PC-9 (cell line): Measurements from ENCODE around the gene HSF2. TPM values are rescaled to one million over a fixed set of nuclear protein-coding genes. Genes with fewer than 3 reads are reported as not detected.

Source experiments
- BruUV-seq: library from RNA; stranded (reverse); fragments of 400-500 nt; replicated peaks from 2 replicates; lab custom pipeline; 2021; lab: Mats Ljungman, UMichigan
- CTCF ChIA-PET: fragments of 300-600 bp; sonication (Branson Sonifier 250); formaldehyde crosslinking; loops from one replicate; lab custom pipeline; 2022; ENCODE audit warnings: antibody characterized with exemption; lab: Charles Lee
- POLR2A ChIA-PET: fragments of 300-600 bp; sonication (Branson Sonifier 250); formaldehyde crosslinking; loops from one replicate; lab custom pipeline; 2022; ENCODE audit warnings: antibody characterized with exemption; ENCODE audit not compliant: unreplicated experiment; lab: Charles Lee
- DNase-seq, 2 experiments: peaks; one replicate each; pipeline versions ENCODE4 v3.0.0 to v3.0.0-alpha.2; 2015 to 2022; ENCODE audit warnings: mixed read lengths in 1 of 2
- H2AFZ ChIP-seq: fragments of 200-600 bp; sonication (generic); 2 replicates; pipeline ENCODE4 v1.8.1; 2017; ENCODE audit warnings: antibody characterized with exemption
- H3F3A ChIP-seq: fragments of 200-600 bp; sonication (generic); 2 replicates; pipeline ENCODE4 v1.8.1; 2017; ENCODE audit warnings: antibody characterized with exemption, mild to moderate bottlenecking, low read depth; ENCODE audit not compliant: insufficient read depth
- H3K27ac ChIP-seq: fragments of 200-600 bp; sonication (generic); 2 replicates; pipeline ENCODE4 v1.6.1; 2016; ENCODE audit warnings: mixed run types
- H3K27me3 ChIP-seq: fragments of 200-600 bp; sonication (generic); 2 replicates; pipeline ENCODE4 v1.6.1; 2016; ENCODE audit warnings: low read depth, mixed run types; ENCODE audit not compliant: insufficient read depth
- H3K36me3 ChIP-seq: fragments of 200-600 bp; sonication (generic); 2 replicates; pipeline ENCODE4 v1.6.1; 2016; ENCODE audit warnings: low read depth, mixed run types
- H3K4me1 ChIP-seq: fragments of 200-600 bp; sonication (generic); replicated peaks from 2 replicates; pipeline ENCODE4 v1.6.1; 2016; ENCODE audit warnings: mixed run types; ENCODE audit not compliant: insufficient read depth
- H3K4me2 ChIP-seq: fragments of 200-600 bp; sonication (generic); 2 replicates; pipeline ENCODE4 v1.6.1; 2017; ENCODE audit warnings: mixed run types
- H3K4me3 ChIP-seq: fragments of 200-600 bp; sonication (generic); 2 replicates; pipeline ENCODE4 v1.6.1; 2016; ENCODE audit warnings: mixed run types
- H3K79me2 ChIP-seq: fragments of 200-600 bp; sonication (generic); 2 replicates; pipeline ENCODE4 v1.6.1; 2017; ENCODE audit warnings: low read depth, mixed run types
- H3K9me2 ChIP-seq: fragments of 200-600 bp; sonication (generic); 2 replicates; pipeline ENCODE4 v1.8.1; 2017; ENCODE audit warnings: mild to moderate bottlenecking; ENCODE audit not compliant: insufficient read depth
- H3K9me3 ChIP-seq: fragments of 200-600 bp; sonication (generic); 2 replicates; pipeline ENCODE4 v1.8.1; 2016; ENCODE audit warnings: low read depth; ENCODE audit not compliant: insufficient read depth
- H4K20me1 ChIP-seq: fragments of 200-600 bp; sonication (generic); 2 replicates; pipeline ENCODE4 v1.8.1; 2017; ENCODE audit not compliant: insufficient read depth
- EZH2 ChIP-seq: fragments of 200-600 bp; sonication (generic); IDR thresholded peaks from 2 replicates; pipeline ENCODE4 v1.8.0; 2017; ENCODE audit warnings: antibody characterized with exemption, low read depth
- intact Hi-C: fragments of 100-400 bp; cut with micrococcal nuclease; formaldehyde crosslinking; loops from one replicate; pipeline ENCODE4 v1.10.0; 2022; ENCODE audit not compliant: unreplicated experiment
- total RNA-seq: library from RNA; stranded (reverse); gene quantifications from 2 replicates; pipeline ENCODE4 v1.2.3, GENCODE V29; 2021
- TF ChIP-seq, protein P1 (sequence below): fragments of 200-600 bp; sonication (generic); conservative IDR thresholded peaks from 2 replicates; pipeline ENCODE4 v1.6.1; 2017; ENCODE audit warnings: mixed run types, antibody characterized with exemption, mild to moderate bottlenecking, moderate library complexity

Gene HSF2
- total RNA-seq, 1 experiment from 2014 or later: 12.4 TPM

DNA sequence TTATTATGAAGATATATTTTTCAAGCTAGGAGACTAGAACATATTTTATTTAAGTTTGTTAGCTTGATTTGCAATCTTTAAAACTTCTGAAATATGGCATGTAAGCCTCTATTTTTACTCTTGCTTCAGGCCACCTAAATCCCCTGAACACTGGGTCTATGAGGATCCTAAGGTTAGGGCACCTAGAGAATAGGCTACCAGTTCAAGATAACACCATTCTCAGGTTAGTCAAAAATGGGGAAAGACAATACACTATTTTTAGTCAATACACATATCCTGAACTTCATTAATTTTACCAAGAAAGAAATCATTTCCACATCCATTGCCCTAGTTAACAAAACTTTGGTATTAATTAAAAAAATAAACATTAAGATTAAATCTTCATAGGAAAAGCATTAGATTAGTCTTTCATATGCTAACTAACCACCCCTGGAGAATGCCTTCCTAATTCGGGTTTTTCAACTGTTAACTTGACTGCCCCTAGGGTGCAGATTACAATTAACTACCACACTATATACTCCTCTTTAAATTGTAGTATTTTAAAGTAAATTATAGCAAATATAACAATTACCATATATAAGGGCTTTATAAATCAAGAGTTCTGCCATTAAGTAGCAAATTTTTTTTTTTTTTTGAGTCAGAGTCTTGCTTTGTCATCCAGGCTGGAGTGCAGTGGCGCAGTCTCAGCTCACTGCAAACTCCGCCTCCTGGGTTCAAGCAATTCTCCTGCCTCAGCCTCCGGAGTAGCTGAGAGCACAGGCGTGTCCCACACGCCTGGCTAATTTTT, 6.7 kb upstream of the HSF2 start:
- H3K79me2 ChIP-seq: no peaks in the 10 kb centered on the region
- no peaks in the 10 kb centered on the region for H4K20me1 ChIP-seq
- CTCF ChIA-PET: no interaction called here
- TF ChIP-seq, protein P1, sequence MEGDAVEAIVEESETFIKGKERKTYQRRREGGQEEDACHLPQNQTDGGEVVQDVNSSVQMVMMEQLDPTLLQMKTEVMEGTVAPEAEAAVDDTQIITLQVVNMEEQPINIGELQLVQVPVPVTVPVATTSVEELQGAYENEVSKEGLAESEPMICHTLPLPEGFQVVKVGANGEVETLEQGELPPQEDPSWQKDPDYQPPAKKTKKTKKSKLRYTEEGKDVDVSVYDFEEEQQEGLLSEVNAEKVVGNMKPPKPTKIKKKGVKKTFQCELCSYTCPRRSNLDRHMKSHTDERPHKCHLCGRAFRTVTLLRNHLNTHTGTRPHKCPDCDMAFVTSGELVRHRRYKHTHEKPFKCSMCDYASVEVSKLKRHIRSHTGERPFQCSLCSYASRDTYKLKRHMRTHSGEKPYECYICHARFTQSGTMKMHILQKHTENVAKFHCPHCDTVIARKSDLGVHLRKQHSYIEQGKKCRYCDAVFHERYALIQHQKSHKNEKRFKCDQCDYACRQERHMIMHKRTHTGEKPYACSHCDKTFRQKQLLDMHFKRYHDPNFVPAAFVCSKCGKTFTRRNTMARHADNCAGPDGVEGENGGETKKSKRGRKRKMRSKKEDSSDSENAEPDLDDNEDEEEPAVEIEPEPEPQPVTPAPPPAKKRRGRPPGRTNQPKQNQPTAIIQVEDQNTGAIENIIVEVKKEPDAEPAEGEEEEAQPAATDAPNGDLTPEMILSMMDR: no peak
- no peak for TF ChIP-seq EZH2
- H3K9me3 ChIP-seq: no peaks in the 10 kb centered on the region
- no peaks in the 10 kb centered on the region for H3K9me2 ChIP-seq
- no peak overlapping the region for H3K27ac ChIP-seq
- intact Hi-C loops: no loop called here
- DNase-seq: no peak
- no peaks in the 10 kb centered on the region for H3F3A ChIP-seq
- no peaks in the 10 kb centered on the region for H3K36me3 ChIP-seq
- H3K27me3 ChIP-seq: no peaks in the 10 kb centered on the region
- no peak overlapping the region for H2AFZ ChIP-seq
- no TSS peak for BruUV-seq
- no peak overlapping the region for H3K4me2 ChIP-seq
- POLR2A ChIA-PET: no interaction called here
- H3K4me1 ChIP-seq: peaks cover 2% of the 10 kb centered on the region; the same call in 1 of the 2 replicates
- no peak overlapping the region for H3K4me3 ChIP-seq

DNA sequence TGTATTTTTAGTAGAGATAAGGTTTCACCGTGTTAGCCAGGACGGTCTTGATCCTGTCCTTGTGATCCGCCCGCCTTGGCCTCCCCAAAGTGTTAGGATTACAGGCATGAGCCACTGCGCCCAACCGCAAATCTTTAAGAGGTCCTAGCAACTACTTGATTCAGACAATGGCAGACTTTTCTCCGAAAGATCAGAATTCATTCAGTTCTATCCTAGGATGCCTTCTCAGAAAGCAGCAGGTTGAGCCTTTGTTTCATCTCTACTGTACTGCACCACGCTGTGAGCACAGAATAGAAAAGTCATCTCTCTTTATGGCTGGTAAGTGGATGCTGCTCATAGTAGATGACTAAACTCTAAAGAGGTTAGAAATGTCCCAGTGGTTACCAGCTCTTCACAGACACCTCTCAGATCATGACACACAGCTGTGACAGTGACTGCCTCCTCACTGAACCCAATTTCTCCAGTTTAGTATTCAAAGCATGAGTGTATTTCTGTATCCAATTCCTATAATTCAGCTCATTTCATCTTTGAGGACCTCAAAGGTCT, 6.0 kb upstream of the HSF2 start:
- POLR2A ChIA-PET: no interaction called here
- peaks cover under 1% of the 10 kb centered on the region for H3F3A ChIP-seq
- CTCF ChIA-PET: no interaction called here
- H2AFZ ChIP-seq: 0 out of 2 replicates have a peak overlapping the region, but pooled peaks have one; percentile 13
- H3K27me3 ChIP-seq: no peaks in the 10 kb centered on the region
- no peaks in the 10 kb centered on the region for H3K9me3 ChIP-seq
- H3K9me2 ChIP-seq: no peaks in the 10 kb centered on the region
- intact Hi-C loops: no loop called here
- no peak for DNase-seq
- no TSS peak for BruUV-seq
- H3K4me2 ChIP-seq: no peak overlapping the region
- H3K4me1 ChIP-seq: peaks cover 8% of the 10 kb centered on the region
- TF ChIP-seq, protein P1: no peak
- TF ChIP-seq EZH2: no peak
- H3K79me2 ChIP-seq: no peaks in the 10 kb centered on the region
- H3K4me3 ChIP-seq: no peak overlapping the region
- H3K27ac ChIP-seq: no peak overlapping the region
- H4K20me1 ChIP-seq: no peaks in the 10 kb centered on the region
- no peaks in the 10 kb centered on the region for H3K36me3 ChIP-seq

DNA sequence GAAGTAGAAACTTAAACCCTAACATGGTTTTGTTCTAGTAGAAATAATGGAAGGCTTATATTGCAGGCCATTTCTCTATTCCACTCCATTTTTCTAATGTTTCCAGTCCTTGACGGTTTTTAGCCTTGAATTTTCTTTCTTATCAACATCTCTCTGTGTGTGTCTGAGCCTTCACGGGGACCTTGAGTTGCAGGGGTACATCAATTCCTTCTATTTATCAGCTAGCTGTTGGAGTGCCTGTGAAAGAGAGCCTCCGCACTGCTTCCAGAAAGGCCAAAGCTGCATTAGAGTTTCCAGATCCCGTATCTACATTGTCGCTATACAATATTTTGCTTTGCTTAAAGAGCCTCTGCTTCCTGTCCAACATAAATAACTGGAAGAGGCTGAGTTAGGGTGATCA, 5.4 kb upstream of the HSF2 start:
- H3F3A ChIP-seq: peaks cover 6% of the 10 kb centered on the region
- intact Hi-C loops: no loop called here
- CTCF ChIA-PET: no interaction called here

More for the DNA sequence above, 5.4 kb upstream of the HSF2 start:
- H2AFZ ChIP-seq: peak overlapping the region; percentile 13; the same call in 1 of the 2 replicates
- H3K4me2 ChIP-seq: no peak overlapping the region
- no peaks in the 10 kb centered on the region for H3K9me3 ChIP-seq
- H3K4me1 ChIP-seq: peaks cover 14% of the 10 kb centered on the region
- no peak for DNase-seq
- H4K20me1 ChIP-seq: no peaks in the 10 kb centered on the region
- no peaks in the 10 kb centered on the region for H3K36me3 ChIP-seq
- no peak overlapping the region for H3K4me3 ChIP-seq
- no peaks in the 10 kb centered on the region for H3K79me2 ChIP-seq
- no peaks in the 10 kb centered on the region for H3K9me2 ChIP-seq
- H3K27me3 ChIP-seq: no peaks in the 10 kb centered on the region
- TF ChIP-seq, protein P1: no peak
- TF ChIP-seq EZH2: no peak
- H3K27ac ChIP-seq: no peak overlapping the region
- no TSS peak for BruUV-seq
- POLR2A ChIA-PET: no interaction called here
